ENCODE measurements around the gene VOPP1.
A peak's percentile ranks its signal among the peaks of the same experiment; 100 is the strongest.

Gene VOPP1

GRCh38 chr7:55441774-55442522 lies 130.4 kb downstream of the VOPP1 start:
- FAIRE-seq, result no peak
- no peak for DNase-seq (ENCODE audit: insufficient read length, low spot score)

GRCh38 chr7:55441002-55441401 lies 131.3 kb downstream of the VOPP1 start:
- DNase-seq (ENCODE audit: insufficient read length, low spot score), result no peak
- no peak for FAIRE-seq

- FAIRE-seq (no peak), DNase-seq (ENCODE audit: insufficient read length, low spot score) (no peak)
Observed at GRCh38 chr7:55440040-55440690, 132.1 kb downstream of the VOPP1 start.

- FAIRE-seq (no peak), DNase-seq (ENCODE audit: insufficient read length, low spot score) (no peak)
Observed at GRCh38 chr7:55439627-55440026, 132.7 kb downstream of the VOPP1 start.

GRCh38 chr7:55438757-55439525 lies 133.4 kb downstream of the VOPP1 start:
- FAIRE-seq (no peak), DNase-seq (ENCODE audit: insufficient read length, low spot score) (no peak)

- FAIRE-seq, result no peak
- DNase-seq (ENCODE audit: insufficient read length, low spot score), result no peak
Observed at GRCh38 chr7:55438085-55438756, 134.1 kb downstream of the VOPP1 start.

- no peak for DNase-seq (ENCODE audit: insufficient read length, low spot score)
- FAIRE-seq, result no peak
Observed at GRCh38 chr7:55437375-55437774, 134.9 kb downstream of the VOPP1 start.

- DNase-seq (ENCODE audit: insufficient read length, low spot score) (no peak), FAIRE-seq (no peak)
Observed at GRCh38 chr7:55436457-55436856, 135.8 kb downstream of the VOPP1 start.

- FAIRE-seq (no peak), DNase-seq (ENCODE audit: insufficient read length, low spot score) (no peak)
Observed at GRCh38 chr7:55435466-55435865, 136.8 kb downstream of the VOPP1 start.

GRCh38 chr7:55432939-55433784 lies 139.1 kb downstream of the VOPP1 start:
- DNase-seq (ENCODE audit: insufficient read length, low spot score) (peak; percentile 56), FAIRE-seq (peak; percentile 42)

GRCh38 chr7:55432506-55432905 lies 139.8 kb downstream of the VOPP1 start:
- no peak for FAIRE-seq

GRCh38 chr7:55431898-55432297 lies 140.4 kb downstream of the VOPP1 start:
- FAIRE-seq (no peak), DNase-seq (ENCODE audit: insufficient read length, low spot score) (no peak)

More at GRCh38 chr7:55432506-55432905, 139.8 kb downstream of the VOPP1 start:
- DNase-seq (ENCODE audit: insufficient read length, low spot score), result no peak

GRCh38 chr7:55429835-55430499 lies 142.3 kb downstream of the VOPP1 start:
- DNase-seq (ENCODE audit: insufficient read length, low spot score), result no peak
- FAIRE-seq, result no peak

- no peak for FAIRE-seq
- no peak for DNase-seq (ENCODE audit: insufficient read length, low spot score)
Observed at GRCh38 chr7:55427800-55428199, 144.5 kb downstream of the VOPP1 start.

- DNase-seq (ENCODE audit: insufficient read length, low spot score) (no peak), FAIRE-seq (no peak)
Observed at GRCh38 chr7:55427342-55427741, 145.0 kb downstream of the VOPP1 start.

- DNase-seq (ENCODE audit: insufficient read length, low spot score) (no peak), FAIRE-seq (no peak)
Observed at GRCh38 chr7:55426676-55427075, 145.6 kb downstream of the VOPP1 start.

GRCh38 chr7:55425141-55425752 lies 147.1 kb downstream of the VOPP1 start:
- FAIRE-seq, result no peak
- no peak for DNase-seq (ENCODE audit: insufficient read length, low spot score)

GRCh38 chr7:55423891-55424290 lies 148.4 kb downstream of the VOPP1 start:
- DNase-seq (ENCODE audit: insufficient read length, low spot score), result no peak
- FAIRE-seq, result no peak

- FAIRE-seq, result no peak
- no peak for DNase-seq (ENCODE audit: insufficient read length, low spot score)
Observed at GRCh38 chr7:55423277-55423711, 149.0 kb downstream of the VOPP1 start.

All from HTR-8/SVneo (cell line).